ENCODE data around the gene CPA5. TPM values are rescaled to one million over a fixed set of nuclear protein-coding genes. Genes with fewer than 3 reads are reported as not detected.
"Not testable (repeated sequence)": the region's sequence is repeated elsewhere in the genome, so short reads cannot be mapped to it uniquely, and the experiment has no call there.

CPA5 gene
- total RNA-seq, 2 donors from 2014 or later: not detected

- Histone ChIP-seq H3K4me3 (no peak overlapping the region), H3K9me3 (no peaks in the 10 kb centered on the region), H3K27me3 (replicated peaks; ENCODE audit: insufficient read depth) (no peaks in the 10 kb centered on the region), H3K27ac (peak overlapping the region; percentile 24 to 100), H3K4me1 (ENCODE audit: control insufficient read depth in 1 of 2, low read depth in 2 of 2) (peaks cover 36 to 68% of the 10 kb centered on the region in 2 donors), H3K36me3 (no peaks in the 10 kb centered on the region)
- DNase-seq (ENCODE audit: low spot score): no peak
- no peak for ATAC-seq (ENCODE audit: insufficient number of reproducible peaks, low FRiP score, low read depth)
- TF ChIP-seq CTCF (IDR thresholded peaks at IDR 0.05): no peak
These were observed 25.4 kb downstream of the CPA5 start for GRCh38 chr7:130369831-130370550.

- ATAC-seq (ENCODE audit: insufficient number of reproducible peaks, low FRiP score, low read depth) (no peak), DNase-seq (ENCODE audit: low spot score) (no peak)
- Histone ChIP-seq H3K9me3 (no peaks in the 10 kb centered on the region), H3K36me3 (no peaks in the 10 kb centered on the region), H3K27ac (peak overlapping the region; percentile 24 to 100), H3K27me3 (replicated peaks; ENCODE audit: insufficient read depth) (no peaks in the 10 kb centered on the region), H3K4me1 (ENCODE audit: control insufficient read depth in 1 of 2, low read depth in 2 of 2) (peaks cover 36 to 66% of the 10 kb centered on the region in 2 donors), H3K4me3 (no peak overlapping the region)
- TF ChIP-seq CTCF (IDR thresholded peaks at IDR 0.05): no peak
These were observed 26.4 kb downstream of the CPA5 start for GRCh38 chr7:130371046-130371445.

- Histone ChIP-seq H3K4me3 (no peak overlapping the region), H3K9me3 (no peaks in the 10 kb centered on the region), H3K4me1 (ENCODE audit: control insufficient read depth in 1 of 2, low read depth in 2 of 2) (peaks cover 36 to 66% of the 10 kb centered on the region in 2 donors), H3K27ac (peak overlapping the region; percentile 99 to 100), H3K27me3 (replicated peaks; ENCODE audit: insufficient read depth) (no peaks in the 10 kb centered on the region), H3K36me3 (no peaks in the 10 kb centered on the region)
- TF ChIP-seq CTCF (IDR thresholded peaks at IDR 0.05): no peak
- ATAC-seq (ENCODE audit: insufficient number of reproducible peaks, low FRiP score, low read depth) (no peak), DNase-seq (ENCODE audit: low spot score) (no peak)
These were observed 28.0 kb downstream of the CPA5 start for GRCh38 chr7:130372402-130373165.

- H3K36me3 ChIP-seq: no peaks in the 10 kb centered on the region
- H3K4me3 ChIP-seq: no peak overlapping the region
- H3K27ac ChIP-seq: peak overlapping the region; percentile 99 to 100
- H3K4me1 ChIP-seq (ENCODE audit: control insufficient read depth in 1 of 2, low read depth in 2 of 2): peaks cover 30 to 56% of the 10 kb centered on the region in 2 donors
- no peak for TF ChIP-seq CTCF (IDR thresholded peaks at IDR 0.05)
- no peak for DNase-seq (ENCODE audit: low spot score)
- no peak for ATAC-seq (ENCODE audit: insufficient number of reproducible peaks, low FRiP score, low read depth)
- H3K27me3 ChIP-seq (replicated peaks; ENCODE audit: insufficient read depth): no peaks in the 10 kb centered on the region
- H3K9me3 ChIP-seq: no peaks in the 10 kb centered on the region
These were observed 29.9 kb downstream of the CPA5 start for GRCh38 chr7:130374507-130374906.

- H3K27ac ChIP-seq; H3K9me3 ChIP-seq; DNase-seq (ENCODE audit: low spot score); H3K27me3 ChIP-seq (replicated peaks; ENCODE audit: insufficient read depth); H3K4me3 ChIP-seq; H3K36me3 ChIP-seq; ATAC-seq (ENCODE audit: insufficient number of reproducible peaks, low FRiP score, low read depth): not testable (repeated sequence)
- H3K4me1 ChIP-seq (ENCODE audit: control insufficient read depth in 1 of 2, low read depth in 2 of 2): peaks cover 28 to 51% of the 10 kb centered on the region in 2 donors
These were observed 31.8 kb downstream of the CPA5 start for GRCh38 chr7:130376461-130376860.
